HG02938 (cell line): ENCODE measurements around the gene BHLHE40.

Experiments
- ATAC-seq: cut with Tn5 transposase; IDR thresholded peaks from one replicate; pipeline ENCODE4 v1.9.1; 2021; ENCODE audit warnings: mild to moderate bottlenecking, moderate library complexity; ENCODE audit not compliant: unreplicated experiment

BHLHE40 gene

GRCh38 chr3:5016211-5017161, 37.2 kb downstream of the BHLHE40 start:
- ATAC-seq: peak; percentile 65

- no peak for ATAC-seq
Measured at GRCh38 chr3:5017925-5018531, 38.8 kb downstream of the BHLHE40 start.

- no peak for ATAC-seq
Measured at GRCh38 chr3:5019411-5020241, 40.4 kb downstream of the BHLHE40 start.

- ATAC-seq: no peak
Measured at GRCh38 chr3:5020242-5020722, 41.0 kb downstream of the BHLHE40 start.

- no peak for ATAC-seq
Measured at GRCh38 chr3:5021116-5022092, 42.2 kb downstream of the BHLHE40 start.

- peak; percentile 75 for ATAC-seq
Measured at GRCh38 chr3:5022187-5022965, 43.1 kb downstream of the BHLHE40 start.

- ATAC-seq: no peak
Measured at GRCh38 chr3:5022966-5023776, 43.9 kb downstream of the BHLHE40 start.

- ATAC-seq: no peak
Measured at GRCh38 chr3:5023777-5024346, 44.6 kb downstream of the BHLHE40 start.

- no peak for ATAC-seq
Measured at GRCh38 chr3:5026046-5026362, 46.8 kb downstream of the BHLHE40 start.

- ATAC-seq: no peak
Measured at GRCh38 chr3:5029715-5030114, 50.5 kb downstream of the BHLHE40 start.

- no peak for ATAC-seq
Measured at GRCh38 chr3:5030152-5030551, 50.9 kb downstream of the BHLHE40 start.

- ATAC-seq: no peak
Measured at GRCh38 chr3:5032844-5033243, 53.6 kb downstream of the BHLHE40 start.
